DND-41 (cell line): ENCODE data around the gene MYOZ1.

ENCODE experiments used
- CTCF ChIP-seq: IDR thresholded peaks from 2 replicates; pipeline ENCODE4 v1.5.1; 2012; ENCODE audit warnings: borderline replicate concordance, low read length, moderate library complexity, mild to moderate bottlenecking; ENCODE audit not compliant: poor library complexity, severe bottlenecking; ENCODE audit errors: extremely low read depth
- EZH2 ChIP-seq: IDR thresholded peaks from 3 replicates; pipeline ENCODE4 v1.6.1; 2012; ENCODE audit warnings: borderline replicate concordance, low read depth, mild to moderate bottlenecking, moderate library complexity, low read length, inconsistent platforms; ENCODE audit not compliant: severe bottlenecking

DNA sequence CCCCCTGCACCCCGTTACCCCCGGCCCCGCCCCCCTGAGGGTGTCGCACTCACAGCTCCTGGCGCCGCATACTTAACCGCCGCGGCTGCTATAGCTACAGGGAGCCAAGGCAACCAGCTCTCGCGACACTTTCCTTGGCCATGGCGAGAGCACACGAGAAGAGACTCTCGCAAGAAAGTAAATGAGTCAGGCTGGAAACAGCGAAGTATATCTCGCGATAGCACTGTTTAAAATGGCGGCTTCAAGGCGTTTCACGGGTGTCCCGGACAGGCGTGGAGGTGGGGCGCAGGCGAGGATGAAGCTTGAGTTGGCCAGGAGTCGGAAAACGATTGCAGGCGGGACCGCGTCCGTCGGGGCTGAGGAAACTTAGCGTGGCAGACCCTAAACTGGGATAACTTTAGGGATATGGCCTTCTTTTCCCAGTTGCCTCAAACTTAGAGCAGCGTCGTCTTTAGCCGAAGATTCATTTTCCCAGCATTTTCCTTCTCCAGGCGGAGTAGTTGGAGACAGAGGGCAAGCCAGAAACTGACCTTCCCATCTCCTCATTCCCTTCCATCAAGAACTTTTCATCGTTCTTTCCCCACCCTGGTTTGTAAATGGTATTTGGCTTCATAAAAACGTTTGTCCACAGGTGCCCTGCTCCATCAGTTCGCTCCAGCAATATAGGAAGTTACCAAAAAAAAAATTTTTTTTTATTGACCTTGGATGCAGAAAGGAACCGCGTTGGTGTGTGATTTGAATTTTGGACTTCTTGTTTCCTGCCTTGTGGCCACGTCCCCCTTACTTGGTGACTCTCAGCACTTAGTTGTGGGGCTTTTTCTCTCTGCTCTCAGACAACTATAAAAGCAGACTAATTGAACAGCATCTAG, 15.2 kb downstream of the MYOZ1 start:
- no peak for TF ChIP-seq CTCF
- no peak for TF ChIP-seq EZH2
